IPS-20b (cell line): ENCODE data around the gene DIPK1B.

Source experiments
- H3K27ac ChIP-seq: one replicate; pipeline ENCODE4 v1.5.1; 2013; ENCODE audit warnings: low read length
- H3K27me3 ChIP-seq: 2 replicates; pipeline ENCODE4 v1.6.1; 2013; ENCODE audit warnings: mild to moderate bottlenecking, low read length, inconsistent platforms; ENCODE audit not compliant: insufficient read depth
- H3K36me3 ChIP-seq: 2 replicates; pipeline ENCODE4 v1.6.1; 2013; ENCODE audit warnings: low read depth, mild to moderate bottlenecking, inconsistent platforms, low read length, moderate library complexity; ENCODE audit not compliant: insufficient read depth
- H3K4me1 ChIP-seq: 2 replicates; pipeline ENCODE4 v1.6.1; 2013; ENCODE audit warnings: mild to moderate bottlenecking, control low read depth, inconsistent platforms, low read length, moderate library complexity; ENCODE audit not compliant: insufficient read depth
- H3K4me3 ChIP-seq: 2 replicates; pipeline ENCODE4 v1.5.1; 2013; ENCODE audit warnings: mild to moderate bottlenecking, low read length, inconsistent platforms
- H3K9ac ChIP-seq: 2 replicates; pipeline ENCODE4 v1.6.1; 2013; ENCODE audit warnings: low read depth, mild to moderate bottlenecking, inconsistent platforms, low read length, moderate library complexity
- H3K9me3 ChIP-seq: 2 replicates; pipeline ENCODE4 v1.6.1; 2013; ENCODE audit warnings: mild to moderate bottlenecking, low read depth, low read length, inconsistent platforms; ENCODE audit not compliant: insufficient read depth

DIPK1B gene

DNA sequence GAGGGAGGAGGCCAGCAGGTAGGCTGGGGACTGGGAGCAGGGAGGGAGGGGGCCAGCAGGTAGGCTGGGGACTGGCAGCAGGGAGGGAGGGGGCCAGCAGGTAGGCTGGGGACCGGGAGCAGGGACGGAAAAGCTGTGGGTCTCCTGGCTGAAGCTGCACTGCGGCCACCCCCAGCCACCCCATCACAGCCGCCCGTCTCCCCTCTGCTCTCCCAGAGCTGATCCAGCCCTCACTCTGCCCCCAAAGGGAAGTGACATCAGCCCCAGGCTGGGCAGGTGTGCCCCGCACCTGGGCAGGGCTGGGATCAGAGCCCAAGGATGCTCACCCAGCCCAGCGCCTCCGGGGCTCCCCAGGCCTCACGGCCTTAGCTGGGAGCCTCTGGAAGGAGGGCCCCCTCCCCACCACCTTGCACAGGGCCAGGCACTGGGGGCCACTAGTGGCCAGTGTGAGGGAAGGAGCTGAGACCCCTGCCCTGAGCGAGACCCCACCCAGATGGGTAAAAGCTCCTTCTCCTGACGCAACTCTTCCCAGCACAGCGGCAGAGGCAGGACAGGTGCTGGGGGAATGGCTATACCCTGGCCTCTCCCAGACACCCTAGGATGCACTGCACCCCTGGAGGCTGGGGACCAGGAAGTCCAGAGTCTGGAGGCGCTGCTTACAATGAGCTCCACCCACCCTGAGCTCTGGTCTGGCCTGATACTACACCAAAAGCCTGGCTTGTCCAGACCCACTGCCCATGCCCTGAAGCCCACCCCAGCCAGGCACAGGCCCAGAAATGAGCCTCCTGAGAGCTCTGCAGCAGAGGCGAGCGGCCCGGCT, 36.7 kb upstream of the DIPK1B start:
- H3K27ac ChIP-seq: no peak overlapping the region
- no peak overlapping the region for H3K4me3 ChIP-seq
- no peaks in the 10 kb centered on the region for H3K9me3 ChIP-seq
- no peaks in the 10 kb centered on the region for H3K4me1 ChIP-seq
- H3K9ac ChIP-seq: no peak overlapping the region
- no peaks in the 10 kb centered on the region for H3K27me3 ChIP-seq
- H3K36me3 ChIP-seq: no peaks in the 10 kb centered on the region

GRCh38 chr9:136676297-136676794, 36.0 kb upstream of the DIPK1B start:
- Histone ChIP-seq H3K36me3 (no peaks in the 10 kb centered on the region), H3K9ac (no peak overlapping the region), H3K4me3 (no peak overlapping the region), H3K27me3 (no peaks in the 10 kb centered on the region), H3K9me3 (no peaks in the 10 kb centered on the region), H3K27ac (no peak overlapping the region), H3K4me1 (no peaks in the 10 kb centered on the region)

GRCh38 chr9:136676920-136677686, 35.3 kb upstream of the DIPK1B start:
- H3K9ac ChIP-seq: no peak overlapping the region
- H3K4me1 ChIP-seq: no peaks in the 10 kb centered on the region
- H3K27me3 ChIP-seq: no peaks in the 10 kb centered on the region
- no peak overlapping the region for H3K27ac ChIP-seq
- no peaks in the 10 kb centered on the region for H3K9me3 ChIP-seq
- no peaks in the 10 kb centered on the region for H3K36me3 ChIP-seq
- no peak overlapping the region for H3K4me3 ChIP-seq

GRCh38 chr9:136678034-136678433, 34.3 kb upstream of the DIPK1B start:
- H3K36me3 ChIP-seq: no peaks in the 10 kb centered on the region

DNA sequence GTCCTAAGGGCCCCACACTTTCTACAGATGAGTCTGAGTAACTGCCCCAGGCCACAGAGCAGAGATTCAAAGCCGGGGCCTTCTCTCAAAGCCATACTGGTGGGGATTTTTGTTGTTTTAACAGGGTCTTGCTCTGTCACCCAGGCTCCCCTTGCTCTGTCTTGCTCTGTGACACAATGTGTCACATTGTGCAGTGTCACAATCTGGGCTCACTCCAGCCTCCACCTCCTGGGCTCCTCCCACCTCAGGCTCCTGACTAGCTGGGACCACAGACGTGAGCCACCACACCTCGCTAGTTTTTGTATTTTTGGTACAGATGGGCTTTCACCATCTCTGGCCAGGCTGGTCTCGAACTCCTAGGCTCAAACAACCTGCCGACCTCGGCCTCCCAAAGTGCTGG, 33.7 kb upstream of the DIPK1B start:
- Histone ChIP-seq H3K4me1 (no peaks in the 10 kb centered on the region), H3K27me3 (no peaks in the 10 kb centered on the region), H3K9ac (no peak overlapping the region), H3K36me3 (no peaks in the 10 kb centered on the region), H3K4me3 (no peak overlapping the region), H3K9me3 (no peaks in the 10 kb centered on the region), H3K27ac (no peak overlapping the region)

More at GRCh38 chr9:136678034-136678433, 34.3 kb upstream of the DIPK1B start:
- H3K27ac ChIP-seq: no peak overlapping the region
- H3K27me3 ChIP-seq: no peaks in the 10 kb centered on the region
- H3K4me3 ChIP-seq: no peak overlapping the region
- H3K9me3 ChIP-seq: no peaks in the 10 kb centered on the region
- H3K4me1 ChIP-seq: no peaks in the 10 kb centered on the region
- no peak overlapping the region for H3K9ac ChIP-seq

DNA sequence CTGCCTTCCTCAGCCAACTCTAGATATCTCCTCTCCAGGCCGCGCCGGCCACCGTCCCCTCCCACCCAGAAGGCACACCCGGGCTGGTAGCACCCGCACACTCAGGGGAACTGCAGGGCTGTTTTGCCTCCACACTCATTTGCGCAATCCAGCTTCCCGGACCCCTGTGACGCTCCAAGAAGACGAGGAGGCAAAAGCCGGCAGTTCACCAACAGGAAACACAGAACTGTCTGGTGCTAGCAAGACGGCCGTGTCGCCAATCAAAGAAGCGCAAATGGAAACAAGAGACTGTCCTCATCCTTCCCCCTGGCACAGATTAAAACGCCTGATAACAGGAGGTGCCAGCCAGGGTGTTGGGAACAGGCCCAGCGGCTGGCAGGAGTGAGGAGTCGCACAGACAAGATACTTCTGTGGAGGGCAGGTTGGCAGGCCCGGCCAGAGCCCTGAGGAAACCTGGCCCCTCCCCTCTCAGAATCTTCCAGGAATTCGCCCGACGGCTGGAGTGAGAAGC, 32.9 kb upstream of the DIPK1B start:
- Histone ChIP-seq H3K27me3 (no peaks in the 10 kb centered on the region), H3K36me3 (no peaks in the 10 kb centered on the region), H3K4me3 (no peak overlapping the region), H3K9me3 (no peaks in the 10 kb centered on the region), H3K27ac (no peak overlapping the region), H3K9ac (no peak overlapping the region), H3K4me1 (no peaks in the 10 kb centered on the region)

- no peak overlapping the region for H3K4me3 ChIP-seq
- H3K27me3 ChIP-seq: peaks cover 9% of the 10 kb centered on the region
- H3K9me3 ChIP-seq: no peaks in the 10 kb centered on the region
- no peak overlapping the region for H3K27ac ChIP-seq
- H3K4me1 ChIP-seq: no peaks in the 10 kb centered on the region; the same call in 1 of the 2 replicates
- H3K36me3 ChIP-seq: no peaks in the 10 kb centered on the region
- no peak overlapping the region for H3K9ac ChIP-seq
Observed at GRCh38 chr9:136681029-136681428, 31.3 kb upstream of the DIPK1B start.

DNA sequence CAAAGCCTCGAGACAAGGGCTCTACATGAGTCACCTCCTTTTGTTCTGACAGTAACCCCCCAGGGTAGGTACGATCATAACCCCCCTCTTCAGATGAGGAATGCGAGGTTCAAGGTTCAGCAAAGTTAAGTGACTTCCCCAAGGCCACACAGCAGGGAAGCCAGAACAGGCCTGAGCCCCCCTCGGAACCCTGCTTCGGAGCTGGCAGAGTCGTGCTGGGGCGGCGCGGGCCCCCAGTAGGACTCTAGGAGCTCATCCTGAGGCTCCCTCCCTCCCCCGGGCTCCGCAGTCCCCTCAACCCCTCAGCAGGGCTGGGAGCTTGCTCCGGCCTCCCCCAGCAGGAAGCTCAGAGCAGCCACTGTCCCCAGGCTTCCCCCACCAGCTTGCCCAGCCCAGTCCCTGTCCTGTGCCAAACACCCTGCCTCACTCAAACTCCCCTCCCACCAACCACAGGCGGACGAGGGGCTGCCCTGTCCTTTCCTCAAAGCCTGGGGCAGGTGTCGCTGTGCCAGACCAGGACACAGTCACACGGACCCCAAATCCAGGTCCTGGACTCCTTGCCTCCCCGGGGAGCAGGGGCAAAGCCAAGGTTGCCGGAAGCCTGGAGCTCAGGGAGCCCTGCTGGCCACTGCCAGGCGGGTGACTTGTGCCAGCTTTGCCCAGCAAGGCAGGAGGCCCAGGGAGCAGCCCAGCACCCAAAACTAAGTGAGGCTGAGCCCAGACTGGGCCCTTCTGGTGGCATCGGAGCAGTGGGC, 30.2 kb upstream of the DIPK1B start:
- Histone ChIP-seq H3K9me3 (no peaks in the 10 kb centered on the region), H3K36me3 (no peaks in the 10 kb centered on the region), H3K4me3 (no peak overlapping the region), H3K9ac (no peak overlapping the region), H3K27ac (no peak overlapping the region), H3K27me3 (peaks cover 15% of the 10 kb centered on the region), H3K4me1 (no peaks in the 10 kb centered on the region; the same call in 1 of the 2 replicates)

DNA sequence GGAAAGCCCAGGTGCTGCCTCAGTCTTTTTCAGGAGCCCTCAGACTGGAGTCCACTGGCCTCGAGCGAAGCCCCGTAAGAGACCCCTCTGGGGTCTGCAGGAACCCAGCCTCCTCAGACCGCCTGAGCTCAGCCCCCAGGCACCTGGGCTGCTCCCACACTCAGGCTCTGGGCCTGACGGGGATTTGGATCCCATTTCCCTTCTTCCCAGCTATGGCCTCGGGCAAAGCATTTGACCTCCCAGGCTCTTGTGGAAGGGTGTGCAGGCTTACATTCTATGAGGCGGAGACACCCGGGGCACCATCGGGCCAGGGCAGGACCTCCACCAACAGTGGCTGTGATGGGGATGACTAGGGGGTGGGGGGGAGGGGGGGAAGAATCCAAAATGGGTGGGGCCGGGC, 29.7 kb upstream of the DIPK1B start:
- no peak overlapping the region for H3K4me3 ChIP-seq
- peaks cover 16% of the 10 kb centered on the region for H3K27me3 ChIP-seq
- H3K9ac ChIP-seq: no peak overlapping the region
- H3K27ac ChIP-seq: no peak overlapping the region
- H3K4me1 ChIP-seq: no peaks in the 10 kb centered on the region; the same call in 1 of the 2 replicates
- no peaks in the 10 kb centered on the region for H3K9me3 ChIP-seq
- no peaks in the 10 kb centered on the region for H3K36me3 ChIP-seq

DNA sequence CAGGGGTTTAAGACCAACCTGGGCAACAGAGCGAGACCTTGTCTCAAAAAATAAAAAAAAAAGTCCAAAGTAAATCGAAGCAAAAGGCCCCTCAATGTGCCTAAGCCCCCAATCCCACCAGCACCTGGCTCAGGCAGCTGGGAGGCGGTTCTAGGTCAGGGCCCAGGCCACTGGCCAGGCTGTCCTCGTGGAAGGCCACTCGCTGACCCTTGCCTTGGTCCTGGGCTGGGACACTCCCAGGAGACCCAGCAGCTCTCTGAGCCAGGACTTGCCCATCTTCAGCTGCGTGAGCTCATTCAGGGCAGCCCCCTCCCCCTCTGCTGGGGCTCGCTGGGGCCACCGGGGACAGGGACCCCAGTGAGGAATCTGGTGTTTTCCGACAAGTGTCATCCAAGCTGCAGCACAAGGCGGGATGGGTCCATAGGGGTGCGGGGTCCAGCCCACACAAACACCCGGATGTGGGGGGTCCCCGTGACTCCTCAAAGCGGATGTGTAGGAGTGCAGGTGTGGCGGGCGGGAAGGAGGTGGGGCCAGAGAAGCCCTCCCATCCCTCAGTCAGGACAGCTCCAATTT, 29.1 kb upstream of the DIPK1B start:
- no peaks in the 10 kb centered on the region for H3K9me3 ChIP-seq
- H3K4me3 ChIP-seq: no peak overlapping the region
- H3K4me1 ChIP-seq: no peaks in the 10 kb centered on the region; the same call in 1 of the 2 replicates
- H3K27me3 ChIP-seq: peaks cover 21% of the 10 kb centered on the region
- H3K27ac ChIP-seq: no peak overlapping the region
- no peaks in the 10 kb centered on the region for H3K36me3 ChIP-seq
- no peak overlapping the region for H3K9ac ChIP-seq

- no peaks in the 10 kb centered on the region; the same call in 1 of the 2 replicates for H3K4me1 ChIP-seq
- H3K9ac ChIP-seq: no peak overlapping the region
- H3K9me3 ChIP-seq: no peaks in the 10 kb centered on the region
- no peak overlapping the region for H3K4me3 ChIP-seq
- H3K27me3 ChIP-seq: peaks cover 26% of the 10 kb centered on the region
- no peaks in the 10 kb centered on the region for H3K36me3 ChIP-seq
- H3K27ac ChIP-seq: no peak overlapping the region
Observed at GRCh38 chr9:136683755-136684154, 28.6 kb upstream of the DIPK1B start.
